Esophagus muscularis mucosa (tissue), 4 donors: ENCODE data around the gene POLR2M. TPM values are rescaled to one million over a fixed set of nuclear protein-coding genes. Genes with fewer than 3 reads are reported as not detected.

ENCODE experiments used
- DNase-seq: peaks from one replicate; pipeline ENCODE4 v3.0.0-alpha.2; 2017; ENCODE audit errors: extremely low spot score
- H3K27ac ChIP-seq, 4 donors: fragments of 200-600 bp; sonication (generic); replicated peaks in 1 of 4; 1 replicate in 3 of 4; 2 replicates in 1 of 4; pipeline ENCODE4 v1.5.1; 2016 to 2019; ENCODE audit warnings: mild to moderate bottlenecking in 1 of 4
- H3K27me3 ChIP-seq, 4 donors: fragments of 200-600 bp; sonication (generic); one replicate each; pipeline versions ENCODE4 v1.5.1 to v1.6.0; 2016 to 2019
- H3K36me3 ChIP-seq, 4 donors: fragments of 200-600 bp; sonication (generic); one replicate each; pipeline ENCODE4 v1.5.1; 2016 to 2019
- H3K4me1 ChIP-seq, 4 donors: fragments of 200-600 bp; sonication (generic); one replicate each; pipeline ENCODE4 v1.5.1; 2016 to 2019
- H3K4me3 ChIP-seq, 4 donors: fragments of 200-600 bp; sonication (generic); 1 replicate in 2 of 4; 2 replicates in 2 of 4; pipeline ENCODE4 v1.5.1; 2016 to 2019; ENCODE audit warnings: mild to moderate bottlenecking in 4 of 4, moderate library complexity in 1 of 4
- H3K9me3 ChIP-seq, 4 donors: fragments of 200-600 bp; sonication (generic); 1 replicate in 3 of 4; 2 replicates in 1 of 4; pipeline ENCODE4 v1.5.1; 2016 to 2019
- EP300 ChIP-seq: sonication (generic); formaldehyde crosslinking; IDR thresholded peaks from one replicate; pipeline ENCODE4 v1.6.1; 2017; ENCODE audit warnings: antibody characterized with exemption
- POLR2A ChIP-seq: fragments of 450-650 bp; IDR thresholded peaks from one replicate; pipeline ENCODE4 v1.6.1; 2017; ENCODE audit warnings: antibody characterized with exemption, moderate library complexity, mild to moderate bottlenecking, low read depth
- POLR2AphosphoS5 ChIP-seq, 2 donors: sonication (generic); formaldehyde crosslinking; IDR thresholded peaks; one replicate each; pipeline ENCODE4 v1.6.1; 2017; ENCODE audit warnings: antibody characterized with exemption in 2 of 2
- WGBS: methylation state at CpG from one replicate; pipeline ENCODE4 v1.1.5; 2018; 5-methylcytosine and 5-hydroxymethylcytosine counted together
- intact Hi-C: fragments of 100-400 bp; cut with DNase I; formaldehyde crosslinking; loops from one replicate; pipeline ENCODE4 v1.15.1; 2023
- total RNA-seq, 4 donors: library from RNA; depleted of rRNA; stranded (reverse); fragments of >200 nt; gene quantifications; one replicate each; pipeline versions ENCODE4 v1.1.0 to v1.2.1, GENCODE V29; 2016
- TF ChIP-seq, protein P1 (sequence below), 3 experiments: fragments of 200-600 bp in 2 of 3; fragments of 450-650 bp in 1 of 3; sonication (generic) in 2 of 3; IDR thresholded peaks; one replicate each; pipeline ENCODE4 v1.5.1; 2017 to 2019; ENCODE audit warnings: antibody characterized with exemption in 3 of 3, mild to moderate bottlenecking in 2 of 3, moderate library complexity in 1 of 3

Gene POLR2M
- total RNA-seq, 4 donors from 2014 or later, result 133 to 799 (median 379) TPM

DNA sequence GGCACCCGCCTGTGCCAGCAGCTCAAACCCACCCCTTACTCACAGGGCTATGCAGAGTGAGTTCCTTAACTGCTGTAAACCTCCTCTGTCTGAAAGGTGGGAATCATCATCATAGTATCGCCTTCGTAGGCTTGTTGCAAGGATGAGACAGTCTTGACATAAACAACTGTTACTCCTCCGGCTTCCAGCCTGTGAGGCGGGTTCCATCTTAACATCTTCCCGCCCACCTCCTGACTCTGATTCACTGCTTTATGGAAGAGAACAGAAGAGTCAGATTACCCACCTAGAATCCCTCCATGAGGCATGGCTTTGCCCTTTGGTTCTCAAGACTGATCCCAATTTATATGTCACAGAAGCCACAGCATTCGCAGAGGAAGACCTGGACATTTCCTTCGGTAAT is 21.9 kb downstream of the POLR2M start:
- Histone ChIP-seq H3K4me1 (peaks cover 0 to 10% (median 2%) of the 10 kb centered on the region in 4 donors), H3K27me3 (no peaks in the 10 kb centered on the region), H3K27ac (no peak overlapping the region), H3K4me3 (no peak overlapping the region), H3K9me3 (no peaks in the 10 kb centered on the region), H3K36me3 (no peaks in the 10 kb centered on the region)
- no peak for DNase-seq
- TF ChIP-seq POLR2AphosphoS5 (IDR thresholded peaks at IDR 0.05) (no peak), POLR2A (no peak), EP300 (no peak)
- TF ChIP-seq, protein P1, sequence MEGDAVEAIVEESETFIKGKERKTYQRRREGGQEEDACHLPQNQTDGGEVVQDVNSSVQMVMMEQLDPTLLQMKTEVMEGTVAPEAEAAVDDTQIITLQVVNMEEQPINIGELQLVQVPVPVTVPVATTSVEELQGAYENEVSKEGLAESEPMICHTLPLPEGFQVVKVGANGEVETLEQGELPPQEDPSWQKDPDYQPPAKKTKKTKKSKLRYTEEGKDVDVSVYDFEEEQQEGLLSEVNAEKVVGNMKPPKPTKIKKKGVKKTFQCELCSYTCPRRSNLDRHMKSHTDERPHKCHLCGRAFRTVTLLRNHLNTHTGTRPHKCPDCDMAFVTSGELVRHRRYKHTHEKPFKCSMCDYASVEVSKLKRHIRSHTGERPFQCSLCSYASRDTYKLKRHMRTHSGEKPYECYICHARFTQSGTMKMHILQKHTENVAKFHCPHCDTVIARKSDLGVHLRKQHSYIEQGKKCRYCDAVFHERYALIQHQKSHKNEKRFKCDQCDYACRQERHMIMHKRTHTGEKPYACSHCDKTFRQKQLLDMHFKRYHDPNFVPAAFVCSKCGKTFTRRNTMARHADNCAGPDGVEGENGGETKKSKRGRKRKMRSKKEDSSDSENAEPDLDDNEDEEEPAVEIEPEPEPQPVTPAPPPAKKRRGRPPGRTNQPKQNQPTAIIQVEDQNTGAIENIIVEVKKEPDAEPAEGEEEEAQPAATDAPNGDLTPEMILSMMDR (IDR thresholded peaks at IDR 0.05), result no peak
- WGBS, result 98% methylated on average over 8 of the region's 8 CpGs
- intact Hi-C loops, result no loop called here

DNA sequence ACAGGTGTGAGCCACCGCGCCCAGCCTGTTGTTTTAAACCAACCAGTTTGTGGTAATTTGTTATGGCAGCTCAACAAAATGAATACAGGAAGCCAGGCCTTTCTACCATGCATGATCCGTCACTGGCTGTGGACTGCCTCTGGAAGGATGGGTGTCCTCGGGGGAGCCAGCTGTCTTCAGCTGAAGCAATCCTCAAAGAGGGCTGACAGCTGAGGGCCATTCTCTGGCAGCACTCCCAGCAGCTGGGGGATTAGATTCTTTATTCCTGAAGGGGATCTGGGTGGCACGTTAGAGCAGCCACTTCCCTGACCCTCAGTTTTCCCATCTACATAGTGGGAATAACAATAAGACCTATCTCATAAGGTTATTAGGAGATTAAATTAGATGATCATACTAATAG is 24.4 kb downstream of the POLR2M start:
- no peaks in the 10 kb centered on the region for H3K27me3 ChIP-seq
- no peaks in the 10 kb centered on the region for H3K9me3 ChIP-seq
- intact Hi-C loops, result loop anchor here (5.0 kb wide), 1 partner anchor 64 kb away; no protein-coding TSS in a partner anchor
- no peak overlapping the region for H3K4me3 ChIP-seq
- no peaks in the 10 kb centered on the region for H3K36me3 ChIP-seq
- TF ChIP-seq, protein P1 (IDR thresholded peaks at IDR 0.05), result no peak
- no peak for TF ChIP-seq POLR2A
- no peak for TF ChIP-seq POLR2AphosphoS5 (IDR thresholded peaks at IDR 0.05)
- no peak for TF ChIP-seq EP300
- no peak for DNase-seq
- H3K27ac ChIP-seq, result no peak overlapping the region
- WGBS, result 89% methylated on average over 5 of the region's 5 CpGs
- H3K4me1 ChIP-seq, result peaks cover 0 to 10% (median 2%) of the 10 kb centered on the region in 4 donors

DNA sequence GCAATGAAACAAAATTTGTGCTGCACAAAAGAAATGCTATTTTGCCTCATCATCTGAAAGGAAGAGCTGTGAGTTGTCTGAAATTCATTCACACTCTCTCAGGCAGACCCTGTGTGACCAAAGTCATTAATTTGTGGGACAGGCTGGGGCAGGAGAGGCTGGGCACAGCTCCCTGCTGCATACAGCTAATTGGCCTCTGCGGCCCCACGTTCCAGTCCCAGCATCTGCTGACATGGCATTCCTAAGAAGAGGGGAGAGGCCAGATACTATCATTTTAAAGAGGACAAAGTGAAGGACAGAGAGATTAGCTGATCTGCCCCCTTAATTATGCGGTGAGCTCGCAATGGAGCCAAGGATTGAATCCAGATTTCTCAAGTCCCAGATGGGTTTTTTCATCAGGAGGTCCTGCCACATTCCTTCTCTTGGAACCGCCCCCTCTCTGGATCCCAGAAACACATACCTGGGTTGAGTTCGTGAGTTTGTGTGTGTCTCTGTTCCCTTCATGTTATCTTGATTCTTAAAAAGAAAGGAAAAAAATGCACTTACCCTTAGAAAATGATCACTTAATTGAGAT is 25.1 kb downstream of the POLR2M start:
- no peak for TF ChIP-seq POLR2AphosphoS5 (IDR thresholded peaks at IDR 0.05)
- no peak for TF ChIP-seq EP300
- TF ChIP-seq, protein P1 (IDR thresholded peaks at IDR 0.05), result no peak
- no peak for TF ChIP-seq POLR2A
- Histone ChIP-seq H3K27ac (no peak overlapping the region), H3K36me3 (no peaks in the 10 kb centered on the region), H3K27me3 (no peaks in the 10 kb centered on the region), H3K4me3 (no peak overlapping the region), H3K4me1 (peaks cover 0 to 10% (median 2%) of the 10 kb centered on the region in 4 donors), H3K9me3 (no peaks in the 10 kb centered on the region)
- intact Hi-C loops, result loop anchor here (5.0 kb wide), 1 partner anchor 64 kb away; no protein-coding TSS in a partner anchor
- DNase-seq, result peak; percentile 74
- WGBS, result 74% methylated on average over 6 of the region's 6 CpGs

DNA sequence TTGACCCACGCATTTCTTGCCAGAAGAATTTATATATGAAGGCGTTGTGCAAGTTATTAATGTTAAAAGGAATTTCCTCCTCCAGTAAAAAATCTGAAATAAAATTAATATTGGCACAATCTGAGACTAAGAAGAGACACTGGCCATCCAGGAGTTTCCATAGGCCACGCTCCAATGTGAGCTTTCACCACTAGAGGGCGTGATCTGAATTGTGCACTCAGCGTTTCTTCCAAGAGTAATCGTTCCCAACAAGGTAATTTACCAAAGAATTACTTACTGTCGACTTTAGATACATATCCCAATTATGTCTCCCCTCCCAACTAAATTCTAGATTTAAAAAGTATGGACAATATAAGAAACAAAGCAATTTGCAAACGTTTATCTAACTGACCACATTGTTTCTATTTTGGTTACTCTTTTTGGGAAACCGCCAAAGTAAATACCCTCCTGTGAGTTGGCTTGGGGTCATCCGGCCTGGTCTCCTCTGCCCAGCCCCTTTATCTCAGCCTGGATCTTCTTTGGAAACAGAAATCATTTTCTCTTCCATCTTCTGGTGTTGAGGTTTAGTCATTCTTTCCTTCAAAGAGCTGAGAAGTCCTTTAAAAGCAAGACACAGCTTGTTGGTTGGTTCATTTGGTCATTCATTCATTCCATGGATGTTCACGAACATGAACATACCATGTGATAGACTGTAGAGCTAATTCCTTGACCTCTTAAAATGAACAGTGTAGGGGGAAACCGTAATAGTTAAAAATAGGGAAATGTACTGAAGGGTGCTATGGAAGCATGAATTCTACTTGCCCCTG is 26.2 kb downstream of the POLR2M start:
- TF ChIP-seq POLR2AphosphoS5 (IDR thresholded peaks at IDR 0.05) (peak in 1 of 2 donors; percentile 10), EP300 (no peak)
- TF ChIP-seq, protein P1 (IDR thresholded peaks at IDR 0.05), result peak; percentile 73 to 86 (median 74)
- Histone ChIP-seq H3K27ac (no peak overlapping the region), H3K4me3 (no peak overlapping the region), H3K4me1 (peaks cover 0 to 10% (median 2%) of the 10 kb centered on the region in 4 donors), H3K27me3 (no peaks in the 10 kb centered on the region), H3K9me3 (no peaks in the 10 kb centered on the region), H3K36me3 (no peaks in the 10 kb centered on the region)
- intact Hi-C loops, result loop anchor here (5.0 kb wide), 1 partner anchor 65 kb away; no protein-coding TSS in a partner anchor
- DNase-seq, result peak; percentile 90
- 51% methylated on average over 12 of the region's 12 CpGs for WGBS
